B cell (primary cell): ENCODE data around the gene CLSTN2. TPM values are rescaled to one million over a fixed set of nuclear protein-coding genes. Genes with fewer than 3 reads are reported as not detected.

Experiments used
- ATAC-seq: fragments of 200-7000 bp; cut with Tn5 transposase; one replicate; pipeline ENCODE4 v1.10.0; 2021; ENCODE audit warnings: low read depth, mild to moderate bottlenecking, moderate number of reproducible peaks, moderate library complexity
- CTCF ChIA-PET: fragments of 350-600 bp; sonication (Branson Sonifier 250); formaldehyde crosslinking; loops from one replicate; lab custom pipeline; 2021; ENCODE audit warnings: antibody characterized with exemption, inconsistent platforms; lab: Charles Lee
- POLR2A ChIA-PET: fragments of 350-600 bp; sonication (Branson Sonifier 250); formaldehyde crosslinking; loops from one replicate; lab custom pipeline; 2021; ENCODE audit warnings: antibody characterized with exemption; lab: Charles Lee
- DNase-seq: peaks from one replicate; pipeline ENCODE4 v3.0.0; 2013
- H2AFZ ChIP-seq: 2 replicates; pipeline ENCODE4 v1.6.1; 2012; ENCODE audit warnings: mild to moderate bottlenecking, low read depth, low read length; ENCODE audit not compliant: insufficient read depth, poor library complexity, severe bottlenecking
- H3K27ac ChIP-seq, 2 donors: 1 replicate in 1 of 2; 2 replicates in 1 of 2; pipeline ENCODE4 v1.5.1; 2012 to 2013; ENCODE audit warnings: low read length in 2 of 2, mild to moderate bottlenecking in 2 of 2, moderate library complexity in 1 of 2
- H3K27me3 ChIP-seq, 4 experiments: fragments of 200-600 bp in 1 of 4; sonication (generic) in 1 of 4; replicated peaks in 1 of 4; 1 replicate in 2 of 4; 2 replicates in 2 of 4; pipeline versions ENCODE4 v1.6.1 to v1.7.0; 2013 to 2016; ENCODE audit warnings: low read length in 3 of 4, mild to moderate bottlenecking in 2 of 4, mixed read lengths in 1 of 4, moderate library complexity in 1 of 4; ENCODE audit not compliant: insufficient read depth in 4 of 4, control insufficient read depth in 3 of 4; ENCODE audit errors: control extremely low read depth in 1 of 4
- H3K36me3 ChIP-seq, 2 experiments: replicated peaks in 1 of 2; 1 replicate in 1 of 2; 2 replicates in 1 of 2; pipeline versions ENCODE4 v1.6.1 to v1.7.1; 2013; ENCODE audit warnings: low read length in 1 of 2; ENCODE audit not compliant: insufficient read depth in 2 of 2, control insufficient read depth in 1 of 2; ENCODE audit errors: control extremely low read depth in 1 of 2, extremely low read depth in 1 of 2
- H3K4me1 ChIP-seq, 2 donors: fragments of 200-600 bp in 1 of 2; sonication (generic) in 1 of 2; 1 replicate in 1 of 2; 2 replicates in 1 of 2; pipeline versions ENCODE4 v1.5.1 to v1.6.1; 2013 to 2017; ENCODE audit warnings: low read length in 2 of 2; ENCODE audit not compliant: control insufficient read depth in 2 of 2, insufficient read depth in 2 of 2
- H3K4me2 ChIP-seq: replicated peaks from 2 replicates; pipeline ENCODE3; 2012; ENCODE audit warnings: mild to moderate bottlenecking, low read depth, low read length; ENCODE audit not compliant: poor library complexity, severe bottlenecking
- H3K4me3 ChIP-seq, 5 experiments: fragments of 200-600 bp in 1 of 5; sonication (generic) in 1 of 5; 1 replicate in 3 of 5; 2 replicates in 2 of 5; pipeline versions ENCODE4 v1.5.1 to v1.7.0; 2011 to 2016; ENCODE audit warnings: low read length in 4 of 5, mild to moderate bottlenecking in 4 of 5, low read depth in 2 of 5, control low read depth in 1 of 5, moderate library complexity in 1 of 5; ENCODE audit not compliant: insufficient read depth in 1 of 5; ENCODE audit errors: control extremely low read depth in 1 of 5, extremely low read depth in 1 of 5
- H3K79me2 ChIP-seq: fragments of 200-600 bp; sonication (generic); one replicate; pipeline ENCODE4 v1.6.0; 2016; ENCODE audit warnings: low read length; ENCODE audit not compliant: control insufficient read depth, insufficient read depth
- H3K9ac ChIP-seq: fragments of 200-600 bp; sonication (generic); 2 replicates; pipeline ENCODE4 v1.6.1; 2017; ENCODE audit warnings: mild to moderate bottlenecking, low read length, moderate library complexity
- H3K9me3 ChIP-seq, 3 donors: one replicate each; pipeline versions ENCODE4 v1.6.1 to v1.7.1; 2013; ENCODE audit warnings: low read length in 2 of 3; ENCODE audit not compliant: control insufficient read depth in 2 of 3, insufficient read depth in 1 of 3; ENCODE audit errors: control extremely low read depth in 1 of 3
- H4K20me1 ChIP-seq: 2 replicates; pipeline ENCODE4 v1.6.0; 2012; ENCODE audit warnings: mild to moderate bottlenecking, low read length; ENCODE audit not compliant: insufficient read depth, control insufficient read depth, poor library complexity, severe bottlenecking
- H3K27ac Mint-ChIP-seq: one replicate; pipeline ENCODE4 v1.8.0; 2021; ENCODE audit warnings: mixed read lengths
- H3K27me3 Mint-ChIP-seq: one replicate; pipeline ENCODE4 v1.8.0; 2021; ENCODE audit warnings: mixed read lengths
- H3K4me1 Mint-ChIP-seq: one replicate; pipeline ENCODE4 v1.8.0; 2021; ENCODE audit warnings: mixed read lengths
- H3K4me3 Mint-ChIP-seq: one replicate; pipeline ENCODE4 v1.8.0; 2021; ENCODE audit warnings: mixed read lengths
- H3K9me3 Mint-ChIP-seq: one replicate; pipeline ENCODE4 v1.8.0; 2022; ENCODE audit warnings: mixed read lengths; ENCODE audit not compliant: insufficient read depth
- CTCF ChIP-seq: fragments of 200-600 bp; IDR thresholded peaks from one replicate; pipeline ENCODE4 v1.8.0; 2022; ENCODE audit warnings: antibody characterized with exemption, mild to moderate bottlenecking
- EZH2 ChIP-seq: IDR thresholded peaks from 2 replicates; pipeline ENCODE4 v1.6.1; 2012; ENCODE audit warnings: borderline replicate concordance, low read depth, mild to moderate bottlenecking, moderate library complexity, low read length; ENCODE audit not compliant: insufficient read depth, poor library complexity, severe bottlenecking
- WGBS: methylation state at CpG from one replicate; pipeline ENCODE4 v1.1.5; 2013; ENCODE audit warnings: missing lambda C conversion rate; ENCODE audit not compliant: insufficient coverage; 5-methylcytosine and 5-hydroxymethylcytosine counted together
- intact Hi-C: fragments of 100-400 bp; cut with micrococcal nuclease; formaldehyde crosslinking; loops from one replicate; pipeline ENCODE4 v1.10.0; 2022
- polyA plus RNA-seq: library from polyadenylated mRNA; depleted of rRNA; stranded (reverse); fragments of >200 nt; gene quantifications from 2 replicates; pipeline ENCODE4 v1.2.3, GENCODE V29; 2012
- total RNA-seq, 2 donors: library from RNA; stranded (reverse); fragments of 120-200 nt in 1 of 2; gene quantifications; 1 replicate in 1 of 2; 2 replicates in 1 of 2; pipeline versions ENCODE4 v1.2.3 to v1.2.4, GENCODE V29; 2013 to 2022

The CLSTN2 gene
- total and polyA plus RNA-seq, 2 donors (not counting 1 experiment from before 2014, with no cell fraction given), result not detected

GRCh38 chr3:140573011-140573410, 638.0 kb downstream of the CLSTN2 start:
- Mint-ChIP-seq H3K4me3 (no peak overlapping the region), H3K27ac (no peak overlapping the region), H3K4me1 (no peaks in the 10 kb centered on the region), H3K9me3 (no peaks in the 10 kb centered on the region), H3K27me3 (peaks cover 6% of the 10 kb centered on the region)
- Histone ChIP-seq H4K20me1 (no peaks in the 10 kb centered on the region), H2AFZ (no peak overlapping the region), H3K4me1 (no peaks in the 10 kb centered on the region), H3K4me2 (no peak overlapping the region), H3K9me3 (no peaks in the 10 kb centered on the region), H3K27me3 (no peaks in the 10 kb centered on the region), H3K4me3 (no peak overlapping the region), H3K9ac (no peak overlapping the region), H3K36me3 (no peaks in the 10 kb centered on the region), H3K27ac (no peak overlapping the region), H3K79me2 (no peaks in the 10 kb centered on the region)
- no peak for ATAC-seq
- TF ChIP-seq CTCF (no peak), EZH2 (no peak)
- ChIA-PET POLR2A (no interaction called here), CTCF (no interaction called here)
- intact Hi-C loops, result no loop called here
- DNase-seq, result no peak
- WGBS, result 69% methylated on average over 1 of the region's 3 CpGs

- Histone ChIP-seq H3K27me3 (no peaks in the 10 kb centered on the region), H3K4me3 (no peak overlapping the region), H3K4me1 (no peaks in the 10 kb centered on the region), H3K27ac (no peak overlapping the region), H3K79me2 (no peaks in the 10 kb centered on the region), H3K36me3 (no peaks in the 10 kb centered on the region), H2AFZ (no peak overlapping the region), H3K9ac (no peak overlapping the region), H3K9me3 (no peaks in the 10 kb centered on the region), H3K4me2 (no peak overlapping the region), H4K20me1 (no peaks in the 10 kb centered on the region)
- ATAC-seq (no peak), DNase-seq (no peak)
- no peak overlapping the region for H3K4me3 Mint-ChIP-seq
- H3K9me3 Mint-ChIP-seq, result no peaks in the 10 kb centered on the region
- WGBS, result 70% methylated on average over 2 of the region's 5 CpGs
- intact Hi-C loops, result no loop called here
- no peak for TF ChIP-seq EZH2
- TF ChIP-seq CTCF, result no peak
- no peak overlapping the region for H3K27ac Mint-ChIP-seq
- ChIA-PET CTCF (no interaction called here), POLR2A (no interaction called here)
- H3K27me3 Mint-ChIP-seq, result peaks cover 9% of the 10 kb centered on the region
- H3K4me1 Mint-ChIP-seq, result no peaks in the 10 kb centered on the region
Observed at GRCh38 chr3:140574375-140574774, 639.4 kb downstream of the CLSTN2 start.
